ENCODE measurements around the gene CACHD1.
"Not testable (repeated sequence)": the region's sequence is repeated elsewhere in the genome, so short reads cannot be mapped to it uniquely, and the experiment has no call there.

CACHD1 gene

GRCh38 chr1:64696879-64697278, 226.9 kb downstream of the CACHD1 start:
- no peak for DNase-seq (ENCODE audit: low spot score)

DNA sequence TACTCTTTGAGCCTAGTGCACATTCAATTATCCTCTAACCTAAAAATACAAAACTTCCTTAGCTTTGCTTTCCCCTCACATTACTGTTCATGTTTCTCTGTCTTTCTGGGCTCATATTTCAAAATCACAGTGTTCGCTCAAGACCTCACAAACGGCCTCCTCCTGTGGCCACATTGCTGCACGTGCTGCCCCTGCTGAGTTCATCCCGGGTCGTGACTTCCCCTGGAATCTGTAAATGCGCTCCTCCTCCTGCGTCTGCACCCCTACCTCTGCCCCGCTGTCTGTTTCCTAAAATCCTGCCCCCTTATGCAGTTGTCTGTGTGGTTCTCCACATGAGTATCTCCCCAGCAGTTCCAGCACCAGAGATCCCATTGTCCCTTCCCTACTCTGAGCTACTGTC, 229.4 kb downstream of the CACHD1 start:
- DNase-seq (ENCODE audit: low spot score) = no peak

DNA sequence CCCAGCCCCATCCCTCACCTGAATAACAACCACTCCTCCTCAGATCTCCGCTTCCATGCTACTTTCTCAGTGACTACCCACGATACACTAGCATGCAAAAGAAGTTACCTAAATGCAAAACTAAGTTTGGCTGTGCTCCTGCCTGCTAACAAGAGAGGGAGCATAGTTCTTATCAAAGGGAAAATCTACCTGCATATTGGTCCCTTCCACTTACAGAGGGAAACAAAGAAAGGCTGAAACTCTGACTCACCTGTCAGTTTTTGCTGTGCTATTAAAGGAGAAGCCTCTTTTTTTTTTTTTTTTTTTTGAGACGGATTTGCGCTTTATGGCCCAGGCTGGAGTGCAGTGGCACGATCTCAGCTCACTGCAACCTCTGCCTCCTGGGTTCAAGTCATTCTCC, 231.1 kb downstream of the CACHD1 start:
- no peak for DNase-seq (ENCODE audit: low spot score)

- DNase-seq (ENCODE audit: low spot score) = no peak
Observed at GRCh38 chr1:64701886-64702285, 232.0 kb downstream of the CACHD1 start.

GRCh38 chr1:64702670-64703069, 232.7 kb downstream of the CACHD1 start:
- DNase-seq (ENCODE audit: low spot score) = not testable (repeated sequence)

- DNase-seq (ENCODE audit: low spot score) = no peak
Observed at GRCh38 chr1:64703600-64703999, 233.7 kb downstream of the CACHD1 start.

DNA sequence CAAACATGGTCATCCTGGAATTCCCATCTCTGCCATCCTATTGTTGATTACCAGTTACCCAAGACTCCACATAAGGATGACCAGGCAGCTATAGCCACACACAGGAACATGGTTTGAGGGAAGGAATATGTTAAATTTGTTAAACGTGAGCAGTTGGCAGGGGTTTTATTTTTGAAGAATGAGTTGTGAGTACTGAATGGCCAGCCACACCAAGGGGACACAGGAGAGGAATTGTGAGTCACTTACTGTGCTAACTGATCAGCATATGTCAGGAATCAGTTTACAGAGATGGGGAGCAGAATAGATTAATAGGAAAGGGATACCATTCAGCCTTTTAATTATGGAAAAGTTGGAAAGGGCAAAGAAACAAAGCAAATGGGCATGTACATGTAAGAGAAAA, 235.7 kb downstream of the CACHD1 start:
- DNase-seq (ENCODE audit: low spot score) = no peak

DNA sequence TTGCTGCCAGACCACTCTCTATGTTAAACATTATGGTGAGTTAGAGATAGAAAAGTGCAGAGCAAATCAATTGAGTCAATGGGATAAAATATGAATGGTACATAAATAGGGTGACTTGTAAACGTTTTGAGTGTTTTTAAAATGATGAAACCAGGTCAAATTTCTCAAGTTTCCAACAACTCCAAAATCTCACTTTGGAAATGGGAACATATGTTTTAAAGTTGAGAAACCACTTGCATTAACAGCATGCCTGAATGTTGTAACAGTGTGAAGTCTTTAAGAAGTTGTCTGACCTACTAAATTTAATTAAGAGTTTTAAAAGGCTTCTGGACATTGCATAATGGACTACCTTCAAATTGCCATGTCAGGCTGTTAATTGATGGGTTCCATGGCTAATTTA, 241.3 kb downstream of the CACHD1 start:
- no peak for DNase-seq (ENCODE audit: low spot score)

DNA sequence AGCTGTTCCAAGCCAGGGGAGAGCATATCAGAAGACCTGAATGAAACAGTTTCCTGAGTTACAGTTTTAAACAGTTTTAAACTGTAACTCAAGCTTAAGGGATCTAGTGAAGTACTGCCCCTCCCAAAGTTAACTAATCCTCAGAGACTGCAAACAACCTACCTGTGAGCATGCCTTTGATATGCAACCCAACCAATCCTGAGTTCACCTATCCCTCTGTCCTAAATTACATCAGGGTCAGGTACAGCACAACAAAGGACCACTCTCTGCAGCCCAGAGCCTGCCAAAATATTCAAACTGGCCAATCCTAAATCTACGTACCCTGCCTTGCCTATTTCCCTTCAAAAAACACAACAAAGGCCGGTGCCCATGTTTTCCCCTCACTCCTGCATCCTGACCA, 242.1 kb downstream of the CACHD1 start:
- no peak for DNase-seq (ENCODE audit: low spot score)

GRCh38 chr1:64715186-64715585, 245.3 kb downstream of the CACHD1 start:
- no peak for DNase-seq (ENCODE audit: low spot score)

GRCh38 chr1:64721135-64721534, 251.2 kb downstream of the CACHD1 start:
- no peak for DNase-seq (ENCODE audit: low spot score)

GRCh38 chr1:64721576-64722145, 251.7 kb downstream of the CACHD1 start:
- DNase-seq (ENCODE audit: low spot score) = no peak

GRCh38 chr1:64727861-64728260, 257.9 kb downstream of the CACHD1 start:
- DNase-seq (ENCODE audit: low spot score) = no peak

GRCh38 chr1:64733581-64734286, 263.8 kb downstream of the CACHD1 start:
- DNase-seq (ENCODE audit: low spot score) = no peak

- DNase-seq (ENCODE audit: low spot score) = no peak
Observed at GRCh38 chr1:64734287-64734652, 264.3 kb downstream of the CACHD1 start.

DNA sequence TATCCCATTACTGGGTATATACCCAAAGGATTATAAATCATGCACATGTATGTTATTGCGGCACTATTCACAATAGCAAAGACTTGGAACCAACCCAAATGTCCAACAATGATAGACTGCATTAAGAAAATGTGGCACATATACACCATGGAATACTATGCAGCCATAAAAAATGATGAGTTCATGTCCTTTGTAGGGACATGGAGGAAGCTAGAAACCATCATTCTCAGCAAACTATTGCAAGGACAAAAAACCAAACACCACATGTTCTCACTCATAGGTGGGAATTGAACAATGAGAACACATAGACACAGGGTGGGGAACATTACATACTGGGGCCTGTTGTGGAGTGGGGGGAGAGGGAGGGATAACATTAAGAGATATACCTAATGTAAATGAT, 270.8 kb downstream of the CACHD1 start:
- not testable (repeated sequence) for DNase-seq (ENCODE audit: low spot score)

Small RNA genes within 50 kb of the gene (small RNA-seq; reads per million reads assigned to genes)
- 0.03 to 0.04 reads per million in 2 experiments for gene MIR4794
